Measurements from ENCODE around the gene AFAP1.

Gene AFAP1

DNA sequence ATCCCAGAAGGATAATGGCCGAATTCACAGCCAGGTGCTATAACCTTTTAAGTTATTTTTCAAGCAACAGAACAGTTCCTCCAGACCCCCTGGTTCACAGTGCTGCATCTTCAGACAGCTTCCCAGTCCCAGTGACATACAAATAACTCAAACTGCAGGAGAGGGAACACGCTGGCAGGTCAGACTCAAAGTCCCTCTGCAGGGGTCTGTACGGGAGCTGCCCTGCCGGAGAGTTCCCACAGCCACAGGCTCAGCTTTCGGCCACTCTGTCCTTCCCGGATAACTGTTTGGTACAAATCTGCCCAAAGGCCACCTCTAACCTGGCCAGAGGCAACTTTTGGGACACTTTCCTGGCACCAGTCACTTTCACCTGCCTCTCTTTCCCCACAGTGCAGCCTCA is 230.2 kb downstream of the AFAP1 start:
- no peak for DNase-seq

GRCh38 chr4:7708981-7709380 is 230.7 kb downstream of the AFAP1 start:
- DNase-seq: no peak
